ENCODE results near the gene SMYD3.

SMYD3 gene

DNA sequence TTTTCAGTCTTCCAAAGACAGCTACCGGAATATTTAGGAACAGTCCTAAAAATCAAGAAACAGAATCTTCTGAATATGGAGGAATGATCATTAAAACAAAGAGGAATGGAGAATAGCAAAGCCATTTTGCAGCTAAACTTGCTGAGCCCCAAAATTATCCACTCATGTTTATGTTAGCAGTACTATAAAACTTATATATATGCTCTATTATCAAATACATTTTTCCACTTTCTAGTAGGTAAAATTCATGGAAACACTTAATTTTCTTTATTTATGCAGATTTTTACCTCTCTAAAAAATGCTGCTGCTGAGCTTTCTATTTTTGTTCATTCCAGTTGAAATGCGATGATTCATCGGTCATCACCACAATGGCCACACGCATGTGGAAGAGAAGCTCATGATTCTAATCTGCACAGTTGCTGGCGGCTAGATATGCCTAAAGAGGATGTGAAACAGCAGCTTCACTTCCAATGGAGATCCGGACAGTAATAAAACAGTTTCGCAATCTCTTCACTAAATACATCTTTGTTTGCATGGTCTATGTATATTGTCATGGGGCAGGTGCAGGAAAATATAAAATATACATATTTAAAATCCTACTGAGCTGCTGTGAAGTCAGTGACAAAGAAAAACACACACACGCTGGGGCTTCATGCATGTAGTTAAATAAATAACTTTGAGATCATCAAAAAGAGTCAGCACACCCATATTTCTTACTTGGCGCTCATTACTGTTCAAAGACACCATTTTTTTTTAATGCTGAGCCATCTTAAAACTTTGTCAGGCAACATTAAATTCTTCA is 292.2 kb downstream of the SMYD3 start:
- DNase-seq (ENCODE audit: low read depth in 2 of 2): peak; percentile 57 to 64

DNA sequence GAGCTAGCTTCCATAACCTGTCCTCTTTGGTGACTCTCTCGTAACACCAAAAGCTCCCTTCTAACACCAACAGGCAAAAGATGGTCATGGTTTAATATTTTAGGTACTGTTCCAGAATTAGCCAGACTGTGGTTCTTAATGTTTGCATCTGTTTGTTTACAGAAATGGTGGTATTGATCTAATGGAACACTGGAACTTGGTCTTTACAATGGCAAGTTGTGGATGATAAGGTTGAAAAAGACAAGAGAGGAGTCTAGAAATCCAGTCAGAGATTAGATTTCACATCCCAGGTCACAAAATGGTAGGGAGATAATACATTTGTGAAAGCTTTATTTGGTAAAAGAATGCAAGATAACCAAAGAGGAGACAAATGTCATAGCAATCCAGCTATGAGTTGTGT is 293.1 kb downstream of the SMYD3 start:
- DNase-seq (ENCODE audit: low read depth in 2 of 2): no peak

DNA sequence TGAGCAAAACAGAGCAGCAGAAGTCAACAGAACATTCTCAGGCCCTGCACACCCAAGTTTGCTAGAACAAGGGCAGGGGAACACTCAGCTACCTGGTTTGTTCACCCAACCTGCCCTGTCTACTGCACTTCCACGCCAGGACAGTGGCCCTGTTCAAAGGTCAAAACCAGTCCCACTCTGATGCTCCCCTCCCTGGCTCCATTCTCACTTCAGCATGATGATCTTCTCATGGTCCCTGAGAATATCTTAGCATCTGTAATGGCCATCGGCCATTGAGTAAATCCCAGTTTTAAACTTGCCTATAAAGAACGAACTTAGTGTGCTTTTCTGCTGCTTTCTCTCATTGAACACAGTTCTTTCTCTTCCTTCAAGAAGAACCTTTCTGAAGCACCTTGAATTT is 293.6 kb downstream of the SMYD3 start:
- DNase-seq (ENCODE audit: low read depth in 2 of 2): no peak

DNA sequence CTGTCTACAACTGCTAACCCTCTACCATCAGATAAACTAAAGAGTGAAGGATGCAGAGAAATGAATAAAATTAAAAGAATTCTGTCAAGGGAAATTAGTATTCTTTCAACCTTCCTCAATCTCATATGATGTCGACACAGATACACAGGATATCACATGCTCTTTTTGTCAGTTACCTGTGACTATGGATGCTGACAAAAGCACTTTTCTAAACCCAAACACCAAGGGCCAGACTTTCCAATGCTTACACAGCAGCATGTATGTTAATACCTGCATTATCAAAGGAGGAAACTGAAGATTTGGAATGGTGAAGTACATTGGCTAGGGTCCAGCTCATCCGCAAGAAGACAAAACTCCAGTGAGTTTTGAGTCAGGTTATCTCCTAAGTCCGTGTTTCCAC is 294.0 kb downstream of the SMYD3 start:
- no peak for DNase-seq (ENCODE audit: low read depth in 2 of 2)

DNA sequence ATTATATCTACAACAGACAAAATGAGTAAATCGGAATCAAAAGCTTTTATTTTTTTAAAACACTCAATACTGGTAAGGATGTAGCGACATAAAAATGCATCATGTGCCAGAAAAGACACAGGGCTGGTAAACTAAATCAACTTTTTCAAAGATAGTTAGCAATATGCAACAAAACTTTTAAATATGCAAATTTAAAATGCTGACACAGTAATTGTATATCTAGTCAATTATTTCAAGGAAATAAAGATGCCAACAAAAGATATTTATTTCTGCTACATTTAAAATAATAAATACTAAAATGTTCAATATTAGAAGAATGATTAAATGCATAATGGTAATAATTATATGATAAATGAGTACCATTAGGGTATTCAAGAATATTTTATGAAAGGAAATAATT is 295.1 kb downstream of the SMYD3 start:
- DNase-seq (ENCODE audit: low read depth in 2 of 2): no peak

DNA sequence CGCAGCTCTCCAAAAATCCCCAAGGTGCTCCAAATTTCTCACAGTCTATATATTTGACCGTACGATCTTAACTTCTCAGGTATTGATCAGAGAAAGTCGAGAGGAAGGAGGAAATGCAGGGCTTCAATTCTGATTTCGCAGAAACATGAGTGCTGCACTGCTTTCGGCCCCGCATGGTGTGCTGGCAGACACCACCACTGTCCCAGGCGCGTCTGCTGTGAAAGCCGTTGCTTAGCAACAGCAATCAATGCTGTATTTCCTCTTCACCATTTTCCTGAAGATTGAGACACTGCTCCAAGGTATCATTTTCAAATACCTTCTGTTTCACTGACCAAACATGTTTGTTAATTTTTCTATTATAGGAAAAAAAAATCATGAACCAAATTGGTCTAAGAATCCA is 296.3 kb downstream of the SMYD3 start:
- no peak for DNase-seq (ENCODE audit: low read depth in 2 of 2)

DNA sequence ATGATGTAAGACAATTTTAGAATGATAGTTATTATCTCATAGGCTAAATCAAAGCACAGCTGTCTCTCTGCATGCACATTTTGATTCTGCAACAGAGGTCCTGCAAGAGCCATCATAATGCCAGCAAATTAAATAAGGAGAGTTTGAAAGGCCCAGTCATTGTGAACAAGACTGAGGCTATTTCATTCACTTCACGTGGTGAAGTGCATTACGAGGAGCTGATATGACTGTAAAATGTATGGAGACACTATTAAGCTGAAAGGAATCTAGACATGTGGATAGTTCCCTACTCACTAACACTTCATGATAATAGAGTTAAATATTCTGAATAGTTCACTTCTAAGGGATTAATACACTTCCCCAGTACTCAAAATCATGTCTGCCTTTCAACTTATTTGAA is 299.0 kb downstream of the SMYD3 start:
- no peak for DNase-seq (ENCODE audit: low read depth in 2 of 2)

DNA sequence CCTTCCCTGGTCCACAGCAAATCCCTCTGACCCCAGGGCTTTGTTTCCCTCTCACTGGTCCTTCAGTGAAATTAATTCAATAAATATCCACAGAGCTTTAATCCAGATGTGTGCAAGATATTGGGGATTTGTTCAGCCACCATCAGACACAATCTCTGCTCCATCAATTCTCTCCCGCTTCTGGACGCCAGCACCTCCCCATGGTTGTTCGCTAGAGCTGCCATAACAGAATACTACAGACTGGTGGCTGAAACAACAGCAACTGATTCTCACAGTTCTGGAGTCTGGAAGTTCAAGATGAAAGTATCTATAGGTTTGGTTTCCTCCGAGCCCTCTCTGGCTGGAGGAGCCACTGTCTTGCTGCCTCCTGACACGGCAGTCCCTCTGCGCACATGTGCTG is 303.9 kb downstream of the SMYD3 start:
- no peak for DNase-seq (ENCODE audit: low read depth in 2 of 2)

DNA sequence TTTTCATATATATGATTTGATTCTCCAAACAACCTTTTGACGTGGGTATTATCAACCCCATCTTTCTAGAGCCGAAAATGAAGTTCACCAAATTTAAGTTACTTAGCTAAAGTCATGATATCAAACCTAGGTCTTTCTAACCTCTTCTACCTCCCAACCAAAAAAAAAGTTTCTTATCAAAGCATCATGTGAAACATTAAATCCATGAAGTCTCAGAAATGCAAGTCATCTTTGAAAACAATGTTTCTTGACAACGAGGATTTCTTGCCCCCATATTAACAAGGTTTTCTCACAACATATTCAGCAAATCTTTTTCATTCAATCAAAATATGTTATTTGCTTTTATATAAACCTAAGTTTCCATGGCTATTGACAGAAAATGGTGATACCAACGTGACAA is 306.3 kb downstream of the SMYD3 start:
- no peak for DNase-seq (ENCODE audit: low read depth in 2 of 2)

DNA sequence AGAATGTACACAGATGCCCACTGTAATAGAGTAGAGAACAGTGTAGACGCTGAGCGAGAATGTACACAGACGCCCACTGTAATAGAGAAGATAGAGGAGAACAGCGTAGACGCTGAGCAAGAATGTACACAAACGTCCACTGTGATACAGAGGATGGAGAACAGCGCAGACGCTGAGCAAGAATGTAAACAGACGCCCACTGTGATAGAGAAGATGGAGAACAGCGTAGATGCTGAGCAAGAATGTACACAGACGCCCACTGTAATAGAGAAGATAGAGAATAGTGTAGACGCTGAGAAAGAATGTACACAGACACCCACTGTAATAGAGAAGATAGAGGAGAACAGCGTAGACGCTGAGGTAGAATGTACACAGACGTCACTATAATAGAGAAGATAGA is 306.9 kb downstream of the SMYD3 start:
- DNase-seq (ENCODE audit: low read depth in 2 of 2): no peak

DNA sequence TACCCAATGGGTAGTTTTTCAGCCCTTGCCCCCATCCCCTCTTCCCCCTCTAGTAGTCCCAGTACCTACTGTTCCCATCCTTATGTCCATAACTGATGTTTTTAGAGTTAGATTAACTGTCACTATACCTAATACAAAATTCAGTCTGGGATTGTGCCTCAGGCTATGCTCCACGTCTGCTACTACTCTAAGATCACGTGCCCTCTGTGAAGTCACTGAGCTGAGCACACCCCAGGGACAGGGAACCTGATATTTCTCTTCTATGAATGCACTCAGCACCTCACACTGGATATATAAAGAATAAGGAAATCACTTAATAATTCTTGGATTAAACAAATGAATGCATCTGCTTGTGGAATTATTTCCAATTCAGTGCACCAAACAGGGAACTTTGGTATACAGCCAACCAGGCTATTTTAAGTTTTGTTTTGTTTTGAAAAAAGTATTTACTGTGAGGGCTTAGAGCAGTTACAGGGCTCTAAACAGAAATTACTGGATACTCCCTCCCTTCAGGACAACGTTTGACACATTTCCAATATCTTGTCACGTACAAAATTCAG is 307.9 kb downstream of the SMYD3 start:
- DNase-seq (ENCODE audit: low read depth in 2 of 2): no peak

DNA sequence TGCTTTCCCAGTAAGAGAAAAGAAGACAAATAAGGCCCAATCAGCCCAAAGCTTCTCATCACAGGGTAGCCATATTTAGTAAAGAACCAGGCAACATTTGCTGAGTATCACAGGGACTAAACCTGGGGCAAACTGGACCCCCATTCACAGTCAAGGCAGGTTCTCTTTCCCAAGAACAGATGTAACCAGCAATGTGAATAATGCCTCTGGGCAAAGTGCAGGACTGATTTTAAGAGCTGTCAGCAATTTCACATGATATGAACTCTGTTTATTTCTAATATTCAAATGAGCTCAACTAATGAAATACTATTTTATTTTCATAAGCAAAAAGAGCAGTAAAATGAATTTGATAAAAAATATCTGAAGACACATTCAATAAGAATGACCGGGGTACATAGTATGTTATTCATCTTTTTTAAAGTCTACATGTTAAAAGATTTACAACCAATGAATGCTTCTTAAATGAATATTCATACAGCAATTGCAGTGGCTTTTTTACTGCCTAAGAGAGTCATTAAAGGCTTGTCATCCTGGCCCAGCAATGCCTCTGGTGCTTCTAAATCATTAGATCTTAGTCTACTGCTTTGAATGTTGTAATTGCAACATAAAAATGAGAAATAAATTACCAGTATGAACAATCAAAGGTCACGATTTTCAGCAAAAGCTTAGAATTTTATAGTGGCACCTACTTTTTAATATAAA is 308.8 kb downstream of the SMYD3 start:
- DNase-seq (ENCODE audit: low read depth in 2 of 2): no peak

DNA sequence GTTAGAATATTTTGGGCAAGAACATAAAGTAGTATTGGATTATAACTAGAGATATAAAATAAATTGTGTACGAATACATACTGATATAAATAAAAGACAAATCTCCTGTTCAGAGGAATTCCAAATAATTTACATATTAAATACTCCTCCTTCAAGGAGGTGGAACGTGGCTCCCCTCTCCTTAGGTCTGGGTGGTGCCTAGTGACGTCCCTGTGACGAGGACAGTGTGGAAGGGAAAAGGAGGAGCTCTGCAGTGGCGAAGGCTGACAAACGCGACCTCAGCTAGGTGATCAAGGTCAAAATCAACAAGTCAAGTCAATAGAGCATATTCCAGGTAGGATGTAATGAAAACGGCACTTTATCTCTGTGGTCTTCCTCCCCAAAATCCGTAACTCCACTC is 310.0 kb downstream of the SMYD3 start:
- no peak for DNase-seq (ENCODE audit: low read depth in 2 of 2)

DNA sequence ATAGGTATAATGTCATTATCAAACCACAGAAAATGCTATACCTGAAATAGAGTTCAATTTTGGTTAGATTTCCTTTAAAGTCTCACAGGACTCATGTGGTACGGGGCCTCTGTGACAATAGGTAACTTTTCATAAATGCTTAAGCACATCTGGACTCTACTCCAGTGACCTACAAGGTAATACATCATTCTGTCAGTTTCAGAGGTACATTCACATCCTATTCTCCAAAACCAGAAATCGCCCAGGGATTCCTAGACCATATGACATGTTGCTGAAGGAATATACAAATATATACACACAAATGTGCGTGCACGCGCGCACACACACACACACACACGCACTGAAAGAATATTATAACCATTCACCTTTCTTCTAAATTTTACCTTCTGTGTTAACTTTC is 311.8 kb downstream of the SMYD3 start:
- DNase-seq (ENCODE audit: low read depth in 2 of 2): no peak

DNA sequence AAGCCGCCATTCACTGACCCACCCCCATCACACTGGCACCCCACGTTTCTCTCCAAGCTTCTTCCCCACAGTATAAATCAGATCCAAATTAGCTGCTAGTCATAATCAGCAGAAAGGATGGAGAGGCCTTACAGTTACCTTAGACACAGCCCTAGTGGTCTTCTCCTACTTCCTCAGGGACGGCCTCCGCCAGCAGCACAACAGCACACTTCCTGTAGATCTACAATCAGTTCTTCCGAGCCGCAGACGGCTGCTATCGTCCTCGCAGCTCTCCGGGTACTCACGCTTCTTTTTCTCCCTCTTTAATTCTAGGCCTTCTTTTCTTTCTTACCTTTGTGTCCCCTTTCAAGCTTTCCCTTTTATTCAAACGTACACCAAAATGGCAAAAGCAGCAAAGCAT is 313.5 kb downstream of the SMYD3 start:
- DNase-seq (ENCODE audit: low read depth in 2 of 2): no peak

DNA sequence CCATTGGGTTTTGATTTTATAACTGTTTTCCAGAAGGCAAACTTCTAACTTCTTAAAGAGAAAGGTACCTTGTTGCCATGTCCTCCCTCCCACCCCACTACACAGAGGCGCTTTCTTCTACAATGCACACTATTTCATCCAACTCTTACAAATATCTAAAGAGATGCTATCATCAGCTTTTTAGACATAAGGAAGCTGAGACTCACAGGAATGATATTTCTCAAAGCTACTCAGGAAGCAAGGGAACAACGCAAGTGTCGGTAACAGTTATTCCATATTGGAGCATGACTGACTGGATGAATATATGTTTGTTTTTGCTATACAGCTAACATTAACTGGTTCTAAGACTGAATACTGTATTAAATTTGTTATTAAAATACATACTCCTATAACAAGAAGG is 318.0 kb downstream of the SMYD3 start:
- DNase-seq (ENCODE audit: low read depth in 2 of 2): no peak

DNA sequence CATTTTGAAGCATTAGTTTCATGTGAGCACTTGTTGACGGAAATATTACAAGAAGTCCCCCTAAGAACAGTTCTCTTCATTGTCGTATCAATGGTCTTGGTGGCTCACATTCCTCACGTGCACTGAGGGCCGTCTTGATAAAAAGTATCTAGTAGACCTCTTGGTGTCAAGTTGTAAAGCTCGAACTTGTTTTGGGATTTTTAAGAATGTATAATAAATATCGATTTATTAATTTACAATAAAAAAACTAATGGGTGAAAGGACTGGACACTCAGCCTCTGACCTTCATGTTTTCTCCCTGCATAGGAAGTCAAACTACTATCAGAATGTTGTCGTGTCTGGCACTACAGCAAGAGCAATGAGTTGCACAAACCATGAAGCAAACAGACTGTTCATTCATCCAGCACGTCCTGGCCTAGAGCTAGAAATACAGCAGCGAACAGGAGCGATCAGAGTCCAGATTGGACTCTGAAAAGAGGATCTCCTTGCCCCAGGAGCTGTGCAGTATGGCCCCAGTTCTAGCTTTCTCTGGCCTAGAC is 319.2 kb downstream of the SMYD3 start:
- DNase-seq (ENCODE audit: low read depth in 2 of 2): no peak

DNA sequence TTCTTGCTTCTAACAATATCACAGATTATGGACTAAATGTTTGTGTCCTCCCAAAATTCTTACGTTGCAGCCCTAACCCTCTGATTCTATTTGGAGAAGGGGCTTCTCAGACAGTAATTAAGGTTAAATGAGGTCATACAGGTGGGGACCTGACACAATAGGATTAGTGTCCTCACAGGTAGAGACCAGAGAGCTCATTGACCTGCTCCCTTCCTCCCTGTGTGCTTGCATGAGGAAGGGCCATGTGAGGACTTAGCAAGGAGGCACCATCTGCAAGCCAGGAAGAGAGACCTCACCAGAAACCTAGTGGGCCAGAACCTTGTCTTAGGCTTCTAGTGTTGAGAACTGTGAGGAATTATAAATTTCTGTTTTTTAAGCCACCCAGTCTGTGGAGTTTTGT is 322.6 kb downstream of the SMYD3 start:
- no peak for DNase-seq (ENCODE audit: low read depth in 2 of 2)

DNA sequence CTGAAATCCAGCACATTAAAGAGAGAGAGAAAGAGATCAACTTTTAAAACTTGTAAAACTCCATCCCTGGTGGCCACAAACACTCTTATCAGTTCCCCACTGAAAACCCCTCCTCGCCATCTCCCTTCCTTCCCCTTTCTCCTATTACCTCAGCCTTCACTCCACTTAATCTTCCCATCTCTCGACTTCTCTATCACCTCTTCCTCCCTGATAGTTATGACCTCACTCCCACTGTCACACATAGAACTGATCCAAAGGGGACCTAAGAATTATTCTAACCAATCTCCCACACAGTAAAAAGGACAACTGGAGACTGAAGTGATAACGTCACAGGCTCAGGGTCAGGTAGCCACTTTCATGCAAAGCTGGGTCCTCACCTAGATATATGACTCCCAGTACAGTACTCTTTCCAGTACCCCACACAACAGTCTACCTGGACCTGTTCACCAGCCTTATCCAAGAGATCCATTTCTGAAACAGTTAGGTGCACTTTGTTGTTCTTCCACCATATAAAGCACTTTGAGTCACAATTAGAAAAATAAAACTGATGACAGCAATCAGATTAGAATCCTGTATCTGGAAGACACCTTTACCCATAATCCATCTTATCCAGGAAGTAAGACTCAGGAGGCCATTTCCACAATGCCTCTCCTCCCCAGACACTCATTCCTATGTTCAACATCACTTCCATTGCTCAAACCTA is 324.8 kb downstream of the SMYD3 start:
- no peak for DNase-seq (ENCODE audit: low read depth in 2 of 2)

DNA sequence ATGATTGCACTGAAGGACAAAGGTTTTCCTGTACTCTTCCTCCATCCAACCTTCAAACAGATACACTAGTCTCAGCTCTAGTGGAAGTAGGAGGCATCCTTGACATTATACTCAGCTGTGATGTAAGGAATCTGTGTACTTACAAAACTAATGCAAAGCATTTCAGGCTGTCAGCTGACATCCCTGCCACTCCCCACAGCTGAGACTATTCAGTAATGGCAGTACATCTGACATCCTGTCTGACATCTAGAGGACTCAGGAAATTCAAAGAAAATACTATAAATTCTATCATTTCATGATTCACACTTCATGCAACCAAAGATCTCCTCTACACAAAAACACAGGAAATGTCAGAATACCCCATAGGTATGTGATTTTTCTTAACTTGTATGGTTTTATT is 325.8 kb downstream of the SMYD3 start:
- no peak for DNase-seq (ENCODE audit: low read depth in 2 of 2)

DNA sequence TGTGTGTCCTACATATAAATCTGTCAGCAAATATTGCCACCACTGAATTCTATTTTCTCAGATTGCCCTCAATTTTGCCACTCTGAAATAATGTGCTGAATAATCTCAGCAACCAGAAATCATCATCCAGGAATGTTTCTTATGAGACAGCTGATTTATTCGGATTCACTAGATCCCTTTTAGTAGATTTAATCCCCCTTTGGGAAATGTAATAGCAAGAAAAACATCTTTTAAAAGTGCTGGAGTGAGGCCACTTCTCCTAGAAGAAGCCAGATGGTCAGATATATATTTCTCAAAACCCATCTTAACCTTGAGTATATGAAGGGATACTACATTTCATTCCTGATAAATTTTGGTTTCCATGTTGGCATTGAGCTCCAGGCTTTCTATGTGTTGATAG is 327.7 kb downstream of the SMYD3 start:
- DNase-seq (ENCODE audit: low read depth in 2 of 2): no peak

DNA sequence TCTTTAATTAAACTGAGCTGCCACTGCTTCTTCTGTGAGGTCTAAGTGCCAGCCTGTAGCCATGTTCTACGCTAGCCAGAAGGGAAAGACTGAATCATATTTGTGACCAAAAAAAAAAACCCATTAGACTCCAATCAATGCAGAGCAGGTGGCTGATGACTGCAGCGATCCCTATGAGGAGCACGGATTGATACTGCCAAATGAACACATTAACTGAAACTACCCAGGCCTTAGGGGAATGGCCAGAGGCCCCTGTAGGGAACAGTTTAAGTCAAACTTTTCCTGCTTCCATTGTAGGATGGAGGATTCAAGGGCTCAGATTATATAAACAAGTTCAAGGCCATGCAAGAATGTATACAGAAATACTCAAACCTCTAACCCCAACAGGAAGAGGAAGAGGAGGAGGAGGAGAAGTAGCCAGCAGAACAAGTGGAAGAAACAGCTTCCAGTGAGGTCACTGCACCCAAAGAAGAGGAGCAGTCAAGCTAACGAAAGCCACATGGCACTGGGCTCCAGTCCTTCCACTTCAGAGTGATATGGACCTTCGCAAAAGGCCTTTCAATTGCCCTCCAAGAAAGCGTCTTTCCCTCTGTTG is 328.3 kb downstream of the SMYD3 start:
- no peak for DNase-seq (ENCODE audit: low read depth in 2 of 2)
